Iris pigment epithelial cell (primary cell): ENCODE data around the gene EXOC8.

Experiments
- DNase-seq: peaks from one replicate; pipeline ENCODE4 v3.0.0-alpha.2; 2011; ENCODE audit warnings: low read depth

EXOC8 gene

DNA sequence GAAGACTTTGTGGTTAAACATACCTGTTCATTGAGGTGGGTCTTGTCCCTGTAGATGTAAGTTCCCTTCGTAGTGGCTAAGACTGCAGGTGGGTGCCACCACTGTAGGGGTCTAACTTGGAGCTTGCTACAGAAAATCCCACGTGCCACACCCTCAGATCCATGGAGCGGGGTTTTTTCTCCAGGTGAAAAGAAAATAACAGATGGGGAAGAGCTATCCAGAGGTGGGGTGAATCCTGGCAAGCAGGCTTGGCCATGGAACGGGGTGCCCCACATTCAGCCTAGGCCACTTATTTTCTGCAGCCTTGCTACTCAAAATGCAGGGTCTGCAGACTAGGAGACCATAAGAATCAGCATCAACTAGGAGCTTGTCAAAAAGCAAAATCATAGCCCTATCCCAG, 24.0 kb downstream of the EXOC8 start:
- no peak for DNase-seq

- DNase-seq, result no peak
These were observed 25.2 kb downstream of the EXOC8 start for GRCh38 chr1:231312432-231312788.

DNA sequence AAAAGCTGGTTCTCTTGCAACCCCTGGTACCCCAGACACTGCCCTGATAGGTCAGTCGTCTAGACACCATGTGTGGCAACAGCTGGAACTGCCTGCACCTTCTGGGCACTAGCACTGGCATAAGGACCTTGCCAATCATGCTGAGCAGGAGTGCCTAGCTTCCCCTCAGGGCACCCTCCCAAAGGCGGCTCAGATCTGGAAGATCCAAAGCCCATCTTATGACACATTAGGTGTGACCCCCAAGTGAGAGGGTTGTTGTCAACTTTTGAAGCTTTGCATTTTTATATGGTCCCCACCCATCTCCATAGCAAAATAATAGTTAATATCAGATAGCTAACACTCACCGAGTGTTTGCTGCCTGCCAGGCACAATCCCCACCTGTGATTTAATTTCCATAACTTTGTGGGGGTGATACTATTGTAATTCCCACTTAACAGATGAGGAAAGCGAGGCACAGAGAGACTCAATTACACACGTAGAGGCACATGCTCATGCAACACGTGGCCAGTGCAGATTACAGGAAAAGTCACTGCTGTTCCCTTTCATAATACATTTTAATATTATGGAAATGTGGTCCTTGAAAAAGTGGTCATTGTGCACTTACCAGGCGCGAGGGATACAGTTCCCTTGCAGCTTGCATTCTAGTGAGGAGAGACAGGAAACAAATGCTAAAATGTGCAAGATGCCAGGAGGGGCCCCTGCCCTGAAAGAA, 25.8 kb downstream of the EXOC8 start:
- DNase-seq, result no peak

DNA sequence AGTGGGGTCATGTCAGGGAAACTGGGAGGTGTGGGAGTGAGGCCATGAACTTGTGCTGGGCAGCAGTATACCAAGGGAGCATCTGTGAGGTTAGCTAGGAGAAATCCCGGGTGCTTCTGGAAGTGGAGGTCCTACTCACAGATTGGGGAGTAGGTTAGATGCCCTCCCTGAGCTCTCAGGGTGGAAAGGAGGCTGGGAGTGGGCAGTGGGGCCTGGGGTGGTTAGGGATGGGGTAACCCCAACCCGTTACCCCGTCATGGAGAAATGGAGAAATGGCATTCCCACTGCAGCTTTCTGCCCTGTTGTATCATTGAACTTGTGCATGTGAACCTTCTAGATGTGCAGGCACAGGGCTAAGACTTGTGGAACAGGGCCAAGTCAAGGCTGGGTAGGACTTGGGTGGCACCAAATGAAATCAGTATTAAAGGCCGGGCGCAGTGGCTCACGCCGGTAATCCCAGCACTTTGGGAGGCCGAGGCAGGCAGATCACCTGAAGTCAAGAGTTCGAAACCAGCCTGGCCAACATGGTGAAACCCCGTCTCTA, 27.2 kb downstream of the EXOC8 start:
- no peak for DNase-seq

- no peak for DNase-seq
These were observed 35.7 kb downstream of the EXOC8 start for GRCh38 chr1:231301990-231302389.

GRCh38 chr1:231295938-231296337, 41.7 kb downstream of the EXOC8 start:
- DNase-seq, result no peak

DNA sequence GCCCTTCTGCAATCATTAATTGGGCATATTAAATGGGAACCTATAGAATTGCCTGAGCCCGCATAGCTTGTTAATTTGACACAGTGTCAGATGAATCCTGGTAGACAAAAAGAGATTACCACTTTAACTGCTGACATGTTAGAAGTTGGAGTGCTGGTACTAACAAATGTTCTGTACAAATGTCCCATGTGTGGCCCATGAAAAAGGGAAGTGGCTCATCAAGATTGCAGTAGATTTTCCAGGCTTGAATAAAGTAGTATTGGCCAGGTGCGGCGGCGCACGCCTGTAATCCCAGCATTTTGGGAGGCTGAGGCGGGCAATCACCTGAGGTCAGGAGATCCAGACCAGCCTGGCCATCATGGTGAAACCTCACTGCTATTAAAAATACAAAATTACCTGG, 51.0 kb downstream of the EXOC8 start:
- DNase-seq, result no peak

GRCh38 chr1:231284441-231284840, 53.2 kb downstream of the EXOC8 start:
- no peak for DNase-seq
